NT2/D1 (cell line): ENCODE data around the gene BUD13.

Source experiments
- SUZ12 ChIP-seq: IDR thresholded peaks from 2 replicates; pipeline ENCODE4 v1.6.1; 2011; ENCODE audit not compliant: insufficient read length, insufficient read depth; ENCODE audit errors: extremely low read depth
- YY1 ChIP-seq: IDR thresholded peaks from 2 replicates; pipeline ENCODE4 v1.6.1; 2011; ENCODE audit not compliant: insufficient read length, insufficient read depth
- ZNF274 ChIP-seq: IDR thresholded peaks from 2 replicates; pipeline ENCODE4 v1.6.1; 2011; ENCODE audit warnings: mild to moderate bottlenecking, low read depth, low read length

- TF ChIP-seq ZNF274 (no peak), YY1 (no peak), SUZ12 (no peak)
Measured at GRCh38 chr11:116730601-116731000, 42.2 kb downstream of the BUD13 start.
